ENCODE measurements around the gene SMIM45.

Gene SMIM45

GRCh38 chr22:42001121-42001520, 49.2 kb downstream of the SMIM45 start:
- no peak for DNase-seq (ENCODE audit: low spot score)

- no peak for DNase-seq (ENCODE audit: low spot score)
These were observed 49.8 kb downstream of the SMIM45 start for GRCh38 chr22:42001706-42002105.

GRCh38 chr22:42007922-42008321, 56.0 kb downstream of the SMIM45 start:
- no peak for DNase-seq (ENCODE audit: low spot score)

All from pons (tissue), 1 donor.